Esophagus muscularis mucosa (tissue), 3 donors: Measurements from ENCODE around the gene MESP1.

Source experiments
- CTCF ChIP-seq, 3 experiments: fragments of 200-600 bp in 2 of 3; fragments of 450-650 bp in 1 of 3; sonication (generic) in 2 of 3; IDR thresholded peaks; one replicate each; pipeline ENCODE4 v1.5.1; 2017 to 2019; ENCODE audit warnings: antibody characterized with exemption in 3 of 3, mild to moderate bottlenecking in 2 of 3, moderate library complexity in 1 of 3
- POLR2AphosphoS5 ChIP-seq, 2 donors: sonication (generic); formaldehyde crosslinking; IDR thresholded peaks; one replicate each; pipeline ENCODE4 v1.6.1; 2017; ENCODE audit warnings: antibody characterized with exemption in 2 of 2

- no peak for TF ChIP-seq POLR2AphosphoS5 (IDR thresholded peaks at IDR 0.05)
- no peak for TF ChIP-seq CTCF (IDR thresholded peaks at IDR 0.05)
These were observed 41.2 kb upstream of the MESP1 start for GRCh38 chr15:89792106-89792805.
